Activated CD4-positive, alpha-beta T cell treated with anti-CD3 and anti-CD28 coated beads for 1 hour (primary cell): ENCODE data around the gene CHD9.
"Not testable (repeated sequence)": the region's sequence is repeated elsewhere in the genome, so short reads cannot be mapped to it uniquely, and the experiment has no call there.

Source experiments
- DNase-seq: peaks from one replicate; pipeline ENCODE4 v3.0.0-alpha.2; 2020

CHD9 gene

GRCh38 chr16:53142823-53143568 lies 88.2 kb downstream of the CHD9 start:
- no peak for DNase-seq

GRCh38 chr16:53147500-53148065 lies 92.8 kb downstream of the CHD9 start:
- DNase-seq = no peak

GRCh38 chr16:53150769-53151168 lies 96.0 kb downstream of the CHD9 start:
- no peak for DNase-seq

- no peak for DNase-seq
These were observed 97.5 kb downstream of the CHD9 start for GRCh38 chr16:53152329-53152728.

- no peak for DNase-seq
These were observed 98.3 kb downstream of the CHD9 start for GRCh38 chr16:53153130-53153529.

- DNase-seq = no peak
These were observed 99.7 kb downstream of the CHD9 start for GRCh38 chr16:53154513-53154912.

- DNase-seq = no peak
These were observed 101.7 kb downstream of the CHD9 start for GRCh38 chr16:53156516-53156915.

- no peak for DNase-seq
These were observed 105.1 kb downstream of the CHD9 start for GRCh38 chr16:53159781-53160436.

- no peak for DNase-seq
These were observed 111.3 kb downstream of the CHD9 start for GRCh38 chr16:53166099-53166498.

GRCh38 chr16:53168744-53169143 lies 114.0 kb downstream of the CHD9 start:
- DNase-seq = no peak

- no peak for DNase-seq
These were observed 117.7 kb downstream of the CHD9 start for GRCh38 chr16:53172517-53172916.

- no peak for DNase-seq
These were observed 120.3 kb downstream of the CHD9 start for GRCh38 chr16:53175118-53175517.

GRCh38 chr16:53176434-53176833 lies 121.6 kb downstream of the CHD9 start:
- no peak for DNase-seq

- no peak for DNase-seq
These were observed 128.7 kb downstream of the CHD9 start for GRCh38 chr16:53183442-53183841.

GRCh38 chr16:53185741-53186140 lies 130.9 kb downstream of the CHD9 start:
- DNase-seq = not testable (repeated sequence)

- DNase-seq = no peak
These were observed 133.0 kb downstream of the CHD9 start for GRCh38 chr16:53187775-53188174.

- no peak for DNase-seq
These were observed 136.6 kb downstream of the CHD9 start for GRCh38 chr16:53191413-53191812.

GRCh38 chr16:53198933-53199332 lies 144.1 kb downstream of the CHD9 start:
- DNase-seq = no peak

- DNase-seq = no peak
These were observed 147.1 kb downstream of the CHD9 start for GRCh38 chr16:53201900-53202299.

- no peak for DNase-seq
These were observed 147.6 kb downstream of the CHD9 start for GRCh38 chr16:53202398-53202797.

GRCh38 chr16:53207810-53208752 lies 153.3 kb downstream of the CHD9 start:
- DNase-seq = no peak

- no peak for DNase-seq
These were observed 154.6 kb downstream of the CHD9 start for GRCh38 chr16:53209429-53209828.

GRCh38 chr16:53209877-53210276 lies 155.1 kb downstream of the CHD9 start:
- no peak for DNase-seq
